ENCODE data around the gene RTRAF. TPM values are rescaled to one million over a fixed set of nuclear protein-coding genes. Genes with fewer than 3 reads are reported as not detected.

Gene RTRAF
- total RNA-seq, 1 experiment from 2014 or later = 350 TPM

GRCh38 chr14:52060080-52060479 is 70.7 kb downstream of the RTRAF start:
- Histone ChIP-seq H3K79me1 (ENCODE audit: insufficient read depth, low read depth, low read length, poor library complexity, severe bottlenecking) (no peaks in the 10 kb centered on the region), H3K27me3 (ENCODE audit: insufficient read depth, low read length) (peaks cover 5% of the 10 kb centered on the region), H3K56ac (ENCODE audit: insufficient read length, low read depth, low read length) (no peak overlapping the region), H3K18ac (ENCODE audit: insufficient read length, low read depth, low read length) (no peak overlapping the region), H4K5ac (ENCODE audit: insufficient read length, low read depth, low read length) (no peak overlapping the region), H3T11ph (ENCODE audit: low read length) (no peak overlapping the region), H3K23me2 (ENCODE audit: insufficient read length, low read depth, low read length, poor library complexity, severe bottlenecking) (no peaks in the 10 kb centered on the region), H2AK5ac (ENCODE audit: insufficient read length, low read length) (no peak overlapping the region), H3K14ac (ENCODE audit: insufficient read depth, low read length) (no peak overlapping the region), H4K91ac (ENCODE audit: insufficient read length, low read depth, low read length) (no peak overlapping the region), H2BK15ac (ENCODE audit: low read depth, low read length) (no peak overlapping the region), H4K20me1 (ENCODE audit: control insufficient read depth, insufficient read depth, insufficient read length) (no peaks in the 10 kb centered on the region), H3K4me2 (ENCODE audit: insufficient read depth, insufficient read length, low read length) (no peak overlapping the region), H3K4ac (ENCODE audit: low read depth, low read length) (no peak overlapping the region), H2BK120ac (ENCODE audit: low read depth, low read length, poor library complexity, severe bottlenecking) (no peak overlapping the region), H3K4me1 (ENCODE audit: insufficient read depth, low read length) (no peaks in the 10 kb centered on the region), H2BK20ac (ENCODE audit: low read depth, low read length, poor library complexity, severe bottlenecking) (no peak overlapping the region), H2BK12ac (ENCODE audit: insufficient read length, low read depth, low read length) (no peak overlapping the region), H3K27ac (ENCODE audit: insufficient read length, low read depth, low read length) (no peak overlapping the region), H2AFZ (ENCODE audit: low read length) (no peak overlapping the region), H3K79me2 (ENCODE audit: insufficient read depth, low read length) (no peaks in the 10 kb centered on the region; the same call in 1 of the 2 replicates), H3K9me3 (ENCODE audit: control insufficient read depth, low read depth, low read length) (no peaks in the 10 kb centered on the region), H3K9ac (ENCODE audit: extremely low read depth, insufficient read length, low read length) (no peak overlapping the region), H4K8ac (replicated peaks; ENCODE audit: insufficient read length, low read depth, low read length) (no peak overlapping the region), H3K23ac (ENCODE audit: insufficient read length, low read depth, low read length) (no peak overlapping the region), H2BK5ac (ENCODE audit: insufficient read length, low read length) (no peak overlapping the region)
- Mint-ChIP-seq H3K36me3 (ENCODE audit: insufficient read depth in 1 of 3, low read depth in 3 of 3) (no peaks in the 10 kb centered on the region), H3K27ac (no peak overlapping the region; a peak in 1 of 7 replicates), H3K27me3 (ENCODE audit: low read depth) (peaks cover 20% of the 10 kb centered on the region), H3K4me3 (no peak overlapping the region), H3K9me3 (no peaks in the 10 kb centered on the region), H3K4me1 (peaks cover 21 to 22% of the 10 kb centered on the region in 2 experiments)
- DNase-seq = no peak
- no CpG with 5 or more reads among the region's 6 CpGs for WGBS (ENCODE audit: extremely low coverage, insufficient read length, low lambda C conversion rate)
- no peak for TF ChIP-seq CTCF (conservative IDR thresholded peaks at IDR 0.05)

Other genes with a start within 250 kb of the RTRAF start
- 7.0 and 7.9 TPM in 2 replicates for gene GNG2, start 128.9 kb upstream of the RTRAF start, total RNA-seq (2021)
- 6.4 and 6.6 TPM in 2 replicates for gene NID2, start 79.5 kb downstream of the RTRAF start, total RNA-seq (2021)